ENCODE results near the gene C3orf20.

- TF ChIP-seq ZNF274 (IDR thresholded peaks at IDR 0.05; ENCODE audit: low read depth, low read length), result no peak
- no peak for TF ChIP-seq SUZ12 (IDR thresholded peaks at IDR 0.05; ENCODE audit: extremely low read depth, insufficient read depth, insufficient read length)
These were observed 53.2 kb downstream of the C3orf20 start for GRCh38 chr3:14728113-14728512.
